B cell (primary cell): ENCODE measurements around the gene HECTD2. TPM values are rescaled to one million over a fixed set of nuclear protein-coding genes. Genes with fewer than 3 reads are reported as not detected.
A peak's percentile ranks its signal among the peaks of the same experiment; 100 is the strongest.

ENCODE experiments used
- ATAC-seq: fragments of 200-7000 bp; cut with Tn5 transposase; one replicate; pipeline ENCODE4 v1.10.0; 2021; ENCODE audit warnings: low read depth, mild to moderate bottlenecking, moderate number of reproducible peaks, moderate library complexity
- CTCF ChIA-PET: fragments of 350-600 bp; sonication (Branson Sonifier 250); formaldehyde crosslinking; loops from one replicate; lab custom pipeline; 2021; ENCODE audit warnings: antibody characterized with exemption, inconsistent platforms; lab: Charles Lee
- POLR2A ChIA-PET: fragments of 350-600 bp; sonication (Branson Sonifier 250); formaldehyde crosslinking; loops from one replicate; lab custom pipeline; 2021; ENCODE audit warnings: antibody characterized with exemption; lab: Charles Lee
- DNase-seq: peaks from one replicate; pipeline ENCODE4 v3.0.0; 2013
- H2AFZ ChIP-seq: 2 replicates; pipeline ENCODE4 v1.6.1; 2012; ENCODE audit warnings: mild to moderate bottlenecking, low read depth, low read length; ENCODE audit not compliant: insufficient read depth, poor library complexity, severe bottlenecking
- H3K27ac ChIP-seq, 2 donors: 1 replicate in 1 of 2; 2 replicates in 1 of 2; pipeline ENCODE4 v1.5.1; 2012 to 2013; ENCODE audit warnings: low read length in 2 of 2, mild to moderate bottlenecking in 2 of 2, moderate library complexity in 1 of 2
- H3K27me3 ChIP-seq, 4 experiments: fragments of 200-600 bp in 1 of 4; sonication (generic) in 1 of 4; replicated peaks in 1 of 4; 1 replicate in 2 of 4; 2 replicates in 2 of 4; pipeline versions ENCODE4 v1.6.1 to v1.7.0; 2013 to 2016; ENCODE audit warnings: low read length in 3 of 4, mild to moderate bottlenecking in 2 of 4, mixed read lengths in 1 of 4, moderate library complexity in 1 of 4; ENCODE audit not compliant: insufficient read depth in 4 of 4, control insufficient read depth in 3 of 4; ENCODE audit errors: control extremely low read depth in 1 of 4
- H3K36me3 ChIP-seq, 2 experiments: replicated peaks in 1 of 2; 1 replicate in 1 of 2; 2 replicates in 1 of 2; pipeline versions ENCODE4 v1.6.1 to v1.7.1; 2013; ENCODE audit warnings: low read length in 1 of 2; ENCODE audit not compliant: insufficient read depth in 2 of 2, control insufficient read depth in 1 of 2; ENCODE audit errors: control extremely low read depth in 1 of 2, extremely low read depth in 1 of 2
- H3K4me1 ChIP-seq, 2 donors: fragments of 200-600 bp in 1 of 2; sonication (generic) in 1 of 2; 1 replicate in 1 of 2; 2 replicates in 1 of 2; pipeline versions ENCODE4 v1.5.1 to v1.6.1; 2013 to 2017; ENCODE audit warnings: low read length in 2 of 2; ENCODE audit not compliant: control insufficient read depth in 2 of 2, insufficient read depth in 2 of 2
- H3K4me2 ChIP-seq: replicated peaks from 2 replicates; pipeline ENCODE3; 2012; ENCODE audit warnings: mild to moderate bottlenecking, low read depth, low read length; ENCODE audit not compliant: poor library complexity, severe bottlenecking
- H3K4me3 ChIP-seq, 5 experiments: fragments of 200-600 bp in 1 of 5; sonication (generic) in 1 of 5; 1 replicate in 3 of 5; 2 replicates in 2 of 5; pipeline versions ENCODE4 v1.5.1 to v1.7.0; 2011 to 2016; ENCODE audit warnings: low read length in 4 of 5, mild to moderate bottlenecking in 4 of 5, low read depth in 2 of 5, control low read depth in 1 of 5, moderate library complexity in 1 of 5; ENCODE audit not compliant: insufficient read depth in 1 of 5; ENCODE audit errors: control extremely low read depth in 1 of 5, extremely low read depth in 1 of 5
- H3K79me2 ChIP-seq: fragments of 200-600 bp; sonication (generic); one replicate; pipeline ENCODE4 v1.6.0; 2016; ENCODE audit warnings: low read length; ENCODE audit not compliant: control insufficient read depth, insufficient read depth
- H3K9ac ChIP-seq: fragments of 200-600 bp; sonication (generic); 2 replicates; pipeline ENCODE4 v1.6.1; 2017; ENCODE audit warnings: mild to moderate bottlenecking, low read length, moderate library complexity
- H3K9me3 ChIP-seq, 3 donors: one replicate each; pipeline versions ENCODE4 v1.6.1 to v1.7.1; 2013; ENCODE audit warnings: low read length in 2 of 3; ENCODE audit not compliant: control insufficient read depth in 2 of 3, insufficient read depth in 1 of 3; ENCODE audit errors: control extremely low read depth in 1 of 3
- H4K20me1 ChIP-seq: 2 replicates; pipeline ENCODE4 v1.6.0; 2012; ENCODE audit warnings: mild to moderate bottlenecking, low read length; ENCODE audit not compliant: insufficient read depth, control insufficient read depth, poor library complexity, severe bottlenecking
- H3K27ac Mint-ChIP-seq: one replicate; pipeline ENCODE4 v1.8.0; 2021; ENCODE audit warnings: mixed read lengths
- H3K27me3 Mint-ChIP-seq: one replicate; pipeline ENCODE4 v1.8.0; 2021; ENCODE audit warnings: mixed read lengths
- H3K4me1 Mint-ChIP-seq: one replicate; pipeline ENCODE4 v1.8.0; 2021; ENCODE audit warnings: mixed read lengths
- H3K4me3 Mint-ChIP-seq: one replicate; pipeline ENCODE4 v1.8.0; 2021; ENCODE audit warnings: mixed read lengths
- H3K9me3 Mint-ChIP-seq: one replicate; pipeline ENCODE4 v1.8.0; 2022; ENCODE audit warnings: mixed read lengths; ENCODE audit not compliant: insufficient read depth
- EZH2 ChIP-seq: IDR thresholded peaks from 2 replicates; pipeline ENCODE4 v1.6.1; 2012; ENCODE audit warnings: borderline replicate concordance, low read depth, mild to moderate bottlenecking, moderate library complexity, low read length; ENCODE audit not compliant: insufficient read depth, poor library complexity, severe bottlenecking
- WGBS: methylation state at CpG from one replicate; pipeline ENCODE4 v1.1.5; 2013; ENCODE audit warnings: missing lambda C conversion rate; ENCODE audit not compliant: insufficient coverage; 5-methylcytosine and 5-hydroxymethylcytosine counted together
- intact Hi-C: fragments of 100-400 bp; cut with micrococcal nuclease; formaldehyde crosslinking; loops from one replicate; pipeline ENCODE4 v1.10.0; 2022
- polyA plus RNA-seq: library from polyadenylated mRNA; depleted of rRNA; stranded (reverse); fragments of >200 nt; gene quantifications from 2 replicates; pipeline ENCODE4 v1.2.3, GENCODE V29; 2012
- total RNA-seq, 2 donors: library from RNA; stranded (reverse); fragments of 120-200 nt in 1 of 2; gene quantifications; 1 replicate in 1 of 2; 2 replicates in 1 of 2; pipeline versions ENCODE4 v1.2.3 to v1.2.4, GENCODE V29; 2013 to 2022
- TF ChIP-seq, protein P1 (sequence below): fragments of 200-600 bp; IDR thresholded peaks from one replicate; pipeline ENCODE4 v1.8.0; 2022; ENCODE audit warnings: antibody characterized with exemption, mild to moderate bottlenecking

HECTD2 gene
- total and polyA plus RNA-seq, 2 donors (not counting 1 experiment from before 2014, with no cell fraction given) = 2.9 to 7.9 TPM

DNA sequence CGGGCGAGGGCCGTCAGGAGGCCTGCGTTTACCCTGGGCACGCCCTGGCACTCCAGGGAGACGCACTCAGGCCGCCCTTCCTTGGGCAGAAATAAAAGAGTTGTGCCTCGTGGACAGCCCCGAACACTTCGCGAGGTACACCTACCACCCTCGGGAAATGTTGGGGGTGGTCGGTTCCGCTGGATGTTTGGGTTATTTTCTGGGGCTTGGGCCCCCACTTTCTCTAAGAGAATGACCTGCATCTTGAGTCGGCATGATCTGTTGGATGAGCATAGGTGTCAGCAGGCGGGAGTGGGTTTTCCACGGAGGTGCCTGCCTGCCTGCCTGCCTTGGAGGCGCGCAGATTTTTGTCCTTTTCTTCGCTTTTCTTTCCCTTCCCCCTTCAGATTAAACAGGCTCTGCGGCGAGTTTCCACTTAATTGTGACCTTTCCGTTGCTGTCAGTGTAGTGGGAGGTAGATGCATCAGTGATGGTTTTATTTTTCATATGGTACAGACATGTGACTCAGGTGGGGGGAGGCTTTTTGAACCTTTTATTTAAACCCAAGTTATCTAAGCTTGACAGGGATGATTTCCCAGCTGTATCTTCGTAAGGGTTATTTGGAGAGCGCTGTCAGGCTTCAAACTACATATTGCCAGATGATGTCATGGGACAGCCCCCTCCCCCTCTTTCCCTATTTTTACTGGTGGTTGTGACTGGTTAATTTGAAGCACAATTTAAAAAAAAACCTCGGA lies 661 bp downstream of the HECTD2 start:
- Mint-ChIP-seq H3K9me3 (no peaks in the 10 kb centered on the region), H3K27ac (peak overlapping the region; percentile 88), H3K4me3 (peak overlapping the region; percentile 84), H3K4me1 (peaks cover 16% of the 10 kb centered on the region), H3K27me3 (no peaks in the 10 kb centered on the region)
- H3K27ac ChIP-seq = peak overlapping the region; percentile 47 to 92
- TF ChIP-seq, protein P1, sequence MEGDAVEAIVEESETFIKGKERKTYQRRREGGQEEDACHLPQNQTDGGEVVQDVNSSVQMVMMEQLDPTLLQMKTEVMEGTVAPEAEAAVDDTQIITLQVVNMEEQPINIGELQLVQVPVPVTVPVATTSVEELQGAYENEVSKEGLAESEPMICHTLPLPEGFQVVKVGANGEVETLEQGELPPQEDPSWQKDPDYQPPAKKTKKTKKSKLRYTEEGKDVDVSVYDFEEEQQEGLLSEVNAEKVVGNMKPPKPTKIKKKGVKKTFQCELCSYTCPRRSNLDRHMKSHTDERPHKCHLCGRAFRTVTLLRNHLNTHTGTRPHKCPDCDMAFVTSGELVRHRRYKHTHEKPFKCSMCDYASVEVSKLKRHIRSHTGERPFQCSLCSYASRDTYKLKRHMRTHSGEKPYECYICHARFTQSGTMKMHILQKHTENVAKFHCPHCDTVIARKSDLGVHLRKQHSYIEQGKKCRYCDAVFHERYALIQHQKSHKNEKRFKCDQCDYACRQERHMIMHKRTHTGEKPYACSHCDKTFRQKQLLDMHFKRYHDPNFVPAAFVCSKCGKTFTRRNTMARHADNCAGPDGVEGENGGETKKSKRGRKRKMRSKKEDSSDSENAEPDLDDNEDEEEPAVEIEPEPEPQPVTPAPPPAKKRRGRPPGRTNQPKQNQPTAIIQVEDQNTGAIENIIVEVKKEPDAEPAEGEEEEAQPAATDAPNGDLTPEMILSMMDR = peak; percentile 4
- no peak for TF ChIP-seq EZH2
- H3K4me2 ChIP-seq = peak overlapping the region; percentile 88
- no peaks in the 10 kb centered on the region for H3K36me3 ChIP-seq
- peak overlapping the region; percentile 96 for H2AFZ ChIP-seq
- peak overlapping the region; percentile 49 to 78 (median 59) for H3K4me3 ChIP-seq
- ATAC-seq (no peak), DNase-seq (no peak)
- no peaks in the 10 kb centered on the region for H4K20me1 ChIP-seq
- H3K9me3 ChIP-seq = no peaks in the 10 kb centered on the region
- peaks cover 8 to 13% of the 10 kb centered on the region in 2 donors for H3K4me1 ChIP-seq
- peaks cover 20% of the 10 kb centered on the region for H3K79me2 ChIP-seq
- intact Hi-C loops = loop anchor here (1.0 to 10.0 kb wide), 9 partner anchors 22 to 1996 kb away; partner anchors contain the start of genes EXOC6, IFIT5, KIF20B and PCGF5
- WGBS = 1% methylated on average over 16 of the region's 26 CpGs
- ChIA-PET CTCF (interaction anchor here (1.1 to 1.4 kb wide), 5 partner anchors 10 to 1437 kb away, joined by 3 to 4 read pairs (median 4); partner anchors contain the start of gene EXOC6), POLR2A (no interaction called here)
- H3K27me3 ChIP-seq = no peaks in the 10 kb centered on the region
- peak overlapping the region; percentile 86 for H3K9ac ChIP-seq

DNA sequence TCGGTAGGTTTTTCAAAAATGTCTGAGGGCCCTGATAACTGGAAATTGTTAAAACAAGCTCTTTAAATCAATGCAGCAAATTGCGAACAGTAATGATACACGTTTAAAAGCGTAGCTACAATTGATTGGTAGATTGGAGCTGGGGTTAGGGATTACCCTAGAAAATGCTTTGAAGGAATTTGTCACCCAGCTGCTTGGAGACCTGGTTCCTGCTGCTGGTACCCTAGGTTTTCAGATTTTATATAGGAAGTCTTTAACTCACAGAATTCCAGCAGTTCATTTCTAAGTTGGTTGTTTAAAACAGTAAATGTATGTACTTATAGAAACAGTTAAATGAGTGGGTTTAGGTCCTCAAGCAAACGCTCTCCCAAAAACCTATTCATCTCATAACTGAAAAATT lies 1.5 kb downstream of the HECTD2 start:
- Mint-ChIP-seq H3K4me1 (peaks cover 16% of the 10 kb centered on the region), H3K4me3 (peak overlapping the region; percentile 66), H3K9me3 (no peaks in the 10 kb centered on the region), H3K27me3 (no peaks in the 10 kb centered on the region), H3K27ac (no peak overlapping the region)
- peaks cover 8 to 13% of the 10 kb centered on the region in 2 donors for H3K4me1 ChIP-seq
- H3K27ac ChIP-seq = no peak overlapping the region
- DNase-seq (no peak), ATAC-seq (no peak)
- H3K4me2 ChIP-seq = no peak overlapping the region
- no peaks in the 10 kb centered on the region for H3K27me3 ChIP-seq
- H4K20me1 ChIP-seq = no peaks in the 10 kb centered on the region
- POLR2A ChIA-PET = no interaction called here
- H3K4me3 ChIP-seq = no peak overlapping the region
- no peak overlapping the region for H3K9ac ChIP-seq
- 88% methylated on average over 4 of the region's 5 CpGs for WGBS
- TF ChIP-seq, protein P1 = no peak
- no peak for TF ChIP-seq EZH2
- peaks cover 27% of the 10 kb centered on the region for H3K79me2 ChIP-seq
- intact Hi-C loops = loop anchor here (2.0 to 10.0 kb wide), 8 partner anchors 189 to 1997 kb away; partner anchors contain the start of genes EXOC6, IFIT5, KIF20B and PCGF5
- H3K9me3 ChIP-seq = no peaks in the 10 kb centered on the region
- H3K36me3 ChIP-seq = no peaks in the 10 kb centered on the region
- CTCF ChIA-PET = interaction anchor here (1.1 to 1.4 kb wide), 5 partner anchors 9 to 1436 kb away, joined by 3 to 4 read pairs (median 4); partner anchors contain the start of gene EXOC6
- H2AFZ ChIP-seq = no peak overlapping the region
